Middle frontal gyrus (tissue), 1 donor: ENCODE data around the gene ECPAS.
"Not testable (repeated sequence)": the region's sequence is repeated elsewhere in the genome, so short reads cannot be mapped to it uniquely, and the experiment has no call there.

Experiments used
- DNase-seq: peaks from one replicate; pipeline ENCODE4 v3.0.0-alpha.2; 2015; ENCODE audit warnings: low spot score; ENCODE audit errors: extremely low spot score

ECPAS gene

GRCh38 chr9:111483858-111484571 is at the start of gene ECPAS:
Gene ECPAS, minus strand, starts transcription at chr9:111484383. Its CDS starts 11,465 bp downstream, at chr9:111472918.
- DNase-seq = peak; percentile 16

- DNase-seq = no peak
Observed at GRCh38 chr9:111533099-111533790, 49.1 kb upstream of the ECPAS start.

- no peak for DNase-seq
Observed at GRCh38 chr9:111531716-111532115, 47.5 kb upstream of the ECPAS start.

- no peak for DNase-seq
Observed at GRCh38 chr9:111529787-111530186, 45.6 kb upstream of the ECPAS start.

- no peak for DNase-seq
Observed at GRCh38 chr9:111527347-111527746, 43.2 kb upstream of the ECPAS start.

GRCh38 chr9:111525056-111525977 is 41.1 kb upstream of the ECPAS start, which contains the start of gene ZNF483:
Gene ZNF483, plus strand, starts transcription at chr9:111525179. Its CDS starts 2,217 bp downstream, at chr9:111527396.
- peak; percentile 90 for DNase-seq

- DNase-seq = no peak
Observed at GRCh38 chr9:111524731-111525055, 40.5 kb upstream of the ECPAS start.

GRCh38 chr9:111516061-111516465 is 31.9 kb upstream of the ECPAS start:
- DNase-seq = no peak

- DNase-seq = no peak
Observed at GRCh38 chr9:111514967-111515366, 30.8 kb upstream of the ECPAS start.

GRCh38 chr9:111511581-111511980 is 27.4 kb upstream of the ECPAS start:
- not testable (repeated sequence) for DNase-seq

GRCh38 chr9:111502506-111502905 is 18.3 kb upstream of the ECPAS start:
- DNase-seq = no peak

GRCh38 chr9:111501648-111502047 is 17.5 kb upstream of the ECPAS start:
- DNase-seq = no peak

GRCh38 chr9:111501005-111501562 is 16.9 kb upstream of the ECPAS start:
- no peak for DNase-seq

- DNase-seq = not testable (repeated sequence)
Observed at GRCh38 chr9:111497196-111497595, 13.0 kb upstream of the ECPAS start.

GRCh38 chr9:111484572-111484894 is 350 bp upstream of the ECPAS start:
- DNase-seq = no peak

- peak; percentile 29 for DNase-seq
Observed at GRCh38 chr9:111483439-111483857, 735 bp downstream of the ECPAS start.

GRCh38 chr9:111482694-111483438 is 1.3 kb downstream of the ECPAS start:
- DNase-seq = no peak

GRCh38 chr9:111481885-111482636 is 2.1 kb downstream of the ECPAS start:
- DNase-seq = no peak

GRCh38 chr9:111477677-111478076 is 6.5 kb downstream of the ECPAS start:
- DNase-seq = no peak

GRCh38 chr9:111475195-111475594 is 9.0 kb downstream of the ECPAS start:
- no peak for DNase-seq
